ENCODE measurements around the gene KCTD10.

The KCTD10 gene

GRCh38 chr12:109481863-109482262, 4.8 kb upstream of the KCTD10 start:
- H3K79me2 ChIP-seq (ENCODE audit: low read length) = peaks cover 21% of the 10 kb centered on the region
- no peak for TF ChIP-seq CTCF (IDR thresholded peaks at IDR 0.05; ENCODE audit: low read depth, low read length)
- TF ChIP-seq EZH2phosphoT487 (IDR thresholded peaks at IDR 0.05; ENCODE audit: low read depth) = no peak
- H3K27ac ChIP-seq (ENCODE audit: low read length) = no peak overlapping the region
- H3K36me3 ChIP-seq (replicated peaks; ENCODE audit: low read depth, low read length) = peaks cover 22% of the 10 kb centered on the region
- H3K4me3 ChIP-seq (ENCODE audit: low read length) = no peak overlapping the region
- H3K27me3 ChIP-seq (ENCODE audit: low read depth, low read length) = no peaks in the 10 kb centered on the region
- no peaks in the 10 kb centered on the region for H3K9me3 ChIP-seq (ENCODE audit: insufficient read depth, low read length)
- H3K9ac ChIP-seq (ENCODE audit: low read length) = no peak overlapping the region
- H3K4me1 ChIP-seq (ENCODE audit: low read length) = peaks cover 8% of the 10 kb centered on the region
- H4K20me1 ChIP-seq (ENCODE audit: insufficient read depth, low read length) = no peaks in the 10 kb centered on the region
- H3K4me2 ChIP-seq (ENCODE audit: low read length) = no peak overlapping the region
- H2AFZ ChIP-seq (ENCODE audit: low read depth, low read length) = no peak overlapping the region

DNA sequence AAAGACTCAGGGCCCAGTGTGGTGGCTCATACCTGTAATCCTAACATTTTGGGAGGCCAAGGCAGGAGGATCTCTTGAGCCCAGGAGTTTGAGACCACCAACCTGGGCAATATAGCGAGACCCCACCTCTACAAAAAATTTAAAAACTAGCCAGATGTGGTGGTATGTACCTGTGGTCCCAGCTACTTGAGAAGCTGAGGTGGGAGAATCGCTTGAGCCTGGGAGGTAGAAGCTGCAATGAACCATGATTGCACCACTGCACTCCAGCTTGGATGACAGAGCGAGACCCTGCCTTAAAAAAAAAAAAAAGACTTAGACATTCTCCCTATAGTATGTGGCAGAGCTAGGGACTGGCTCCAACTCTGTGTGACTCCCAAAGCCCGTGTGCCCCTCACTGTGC, 3.3 kb upstream of the KCTD10 start:
- Histone ChIP-seq H3K4me2 (ENCODE audit: low read length) (no peak overlapping the region), H2AFZ (ENCODE audit: low read depth, low read length) (no peak overlapping the region), H3K36me3 (replicated peaks; ENCODE audit: low read depth, low read length) (peaks cover 9% of the 10 kb centered on the region), H3K9ac (ENCODE audit: low read length) (no peak overlapping the region), H3K79me2 (ENCODE audit: low read length) (peaks cover 36% of the 10 kb centered on the region), H3K27me3 (ENCODE audit: low read depth, low read length) (no peaks in the 10 kb centered on the region), H3K4me1 (ENCODE audit: low read length) (peaks cover 18% of the 10 kb centered on the region), H4K20me1 (ENCODE audit: insufficient read depth, low read length) (no peaks in the 10 kb centered on the region), H3K4me3 (ENCODE audit: low read length) (no peak overlapping the region), H3K27ac (ENCODE audit: low read length) (no peak overlapping the region), H3K9me3 (ENCODE audit: insufficient read depth, low read length) (no peaks in the 10 kb centered on the region)
- TF ChIP-seq EZH2phosphoT487 (IDR thresholded peaks at IDR 0.05; ENCODE audit: low read depth) (no peak), CTCF (IDR thresholded peaks at IDR 0.05; ENCODE audit: low read depth, low read length) (no peak)

GRCh38 chr12:109479761-109480160, 2.7 kb upstream of the KCTD10 start:
- Histone ChIP-seq H3K9me3 (ENCODE audit: insufficient read depth, low read length) (no peaks in the 10 kb centered on the region), H4K20me1 (ENCODE audit: insufficient read depth, low read length) (no peaks in the 10 kb centered on the region), H3K27ac (ENCODE audit: low read length) (no peak overlapping the region), H3K9ac (ENCODE audit: low read length) (no peak overlapping the region), H3K27me3 (ENCODE audit: low read depth, low read length) (no peaks in the 10 kb centered on the region), H3K4me1 (ENCODE audit: low read length) (peaks cover 18% of the 10 kb centered on the region), H3K36me3 (replicated peaks; ENCODE audit: low read depth, low read length) (peaks cover 3% of the 10 kb centered on the region), H3K4me3 (ENCODE audit: low read length) (no peak overlapping the region), H2AFZ (ENCODE audit: low read depth, low read length) (no peak overlapping the region), H3K79me2 (ENCODE audit: low read length) (peaks cover 42% of the 10 kb centered on the region), H3K4me2 (ENCODE audit: low read length) (no peak overlapping the region)
- no peak for TF ChIP-seq EZH2phosphoT487 (IDR thresholded peaks at IDR 0.05; ENCODE audit: low read depth)
- TF ChIP-seq CTCF (IDR thresholded peaks at IDR 0.05; ENCODE audit: low read depth, low read length) = no peak

GRCh38 chr12:109477963-109478315, 839 bp upstream of the KCTD10 start:
- H3K27ac ChIP-seq (ENCODE audit: low read length) = no peak overlapping the region
- H3K9ac ChIP-seq (ENCODE audit: low read length) = peak overlapping the region; percentile 87
- no peaks in the 10 kb centered on the region for H4K20me1 ChIP-seq (ENCODE audit: insufficient read depth, low read length)
- peak overlapping the region; percentile 87 for H3K4me3 ChIP-seq (ENCODE audit: low read length)
- H3K4me2 ChIP-seq (ENCODE audit: low read length) = peak overlapping the region; percentile 96
- no peaks in the 10 kb centered on the region for H3K9me3 ChIP-seq (ENCODE audit: insufficient read depth, low read length)
- H3K27me3 ChIP-seq (ENCODE audit: low read depth, low read length) = no peaks in the 10 kb centered on the region
- H3K36me3 ChIP-seq (replicated peaks; ENCODE audit: low read depth, low read length) = no peaks in the 10 kb centered on the region
- H2AFZ ChIP-seq (ENCODE audit: low read depth, low read length) = peak overlapping the region; percentile 96
- peaks cover 18% of the 10 kb centered on the region for H3K4me1 ChIP-seq (ENCODE audit: low read length)
- TF ChIP-seq EZH2phosphoT487 (IDR thresholded peaks at IDR 0.05; ENCODE audit: low read depth) (no peak), CTCF (IDR thresholded peaks at IDR 0.05; ENCODE audit: low read depth, low read length) (no peak)
- peaks cover 59% of the 10 kb centered on the region for H3K79me2 ChIP-seq (ENCODE audit: low read length)

Measured in OCI-LY3 (cell line).